ENCODE data around the gene FNDC3B.

GRCh38 chr3:172151651-172152649 is 112.6 kb downstream of the FNDC3B start:
- no peak for TF ChIP-seq POLR2A (IDR thresholded peaks at IDR 0.05)
- no peak for TF ChIP-seq CTCF (IDR thresholded peaks at IDR 0.05)

All from suprapubic skin (tissue), 3 donors.